Activated CD8-positive, alpha-beta T cell treated with anti-CD3 and anti-CD28 coated beads for 36 hours (primary cell): ENCODE results near the gene TPP1. TPM values are rescaled to one million over a fixed set of nuclear protein-coding genes. Genes with fewer than 3 reads are reported as not detected.

Source experiments
- ATAC-seq: fragments of 200-7000 bp; cut with Tn5 transposase; one replicate; pipeline ENCODE4 v1.10.0; 2021; ENCODE audit warnings: mild to moderate bottlenecking, moderate library complexity
- CTCF ChIA-PET: fragments of 350-600 bp; sonication (Branson Sonifier 250); formaldehyde crosslinking; loops from one replicate; lab custom pipeline; 2021; ENCODE audit warnings: antibody characterized with exemption; lab: Charles Lee
- POLR2A ChIA-PET: fragments of 350-600 bp; sonication (Branson Sonifier 250); formaldehyde crosslinking; loops from one replicate; lab custom pipeline; 2021; ENCODE audit warnings: antibody characterized with exemption; lab: Charles Lee
- DNase-seq: peaks from one replicate; pipeline ENCODE4 v3.0.0-alpha.2; 2020
- H3K27ac Mint-ChIP-seq: one replicate; pipeline ENCODE4 v1.8.0; 2021; ENCODE audit warnings: mild to moderate bottlenecking, mixed read lengths
- H3K27me3 Mint-ChIP-seq: one replicate; pipeline ENCODE4 v1.8.0; 2021; ENCODE audit warnings: mixed read lengths
- H3K36me3 Mint-ChIP-seq: one replicate; pipeline ENCODE4 v1.8.0; 2021; ENCODE audit warnings: low read depth, mixed read lengths
- H3K4me1 Mint-ChIP-seq: one replicate; pipeline ENCODE4 v1.8.0; 2021; ENCODE audit warnings: low read depth, mixed read lengths
- H3K4me3 Mint-ChIP-seq: one replicate; pipeline ENCODE4 v1.8.0; 2021; ENCODE audit warnings: mild to moderate bottlenecking, moderate library complexity, mixed read lengths
- H3K9me3 Mint-ChIP-seq: one replicate; pipeline ENCODE4 v1.8.0; 2021; ENCODE audit warnings: mixed read lengths
- CTCF ChIP-seq: fragments of 200-600 bp; IDR thresholded peaks from one replicate; pipeline ENCODE4 v1.8.0; 2022; ENCODE audit warnings: antibody characterized with exemption, mild to moderate bottlenecking
- intact Hi-C: fragments of 100-400 bp; cut with micrococcal nuclease; formaldehyde crosslinking; loops from one replicate; pipeline ENCODE4 v1.10.0; 2022
- total RNA-seq, 2 experiments: library from RNA; stranded (reverse); gene quantifications; one replicate each; pipeline ENCODE4 v1.2.3, GENCODE V29; 2021

Gene TPP1
- total RNA-seq, 2 experiments from 2014 or later: 28.1 to 31.4 TPM

- Mint-ChIP-seq H3K27ac (no peak overlapping the region), H3K4me3 (no peak overlapping the region), H3K9me3 (no peaks in the 10 kb centered on the region), H3K4me1 (peaks cover 5% of the 10 kb centered on the region), H3K36me3 (no peaks in the 10 kb centered on the region), H3K27me3 (peaks cover 9% of the 10 kb centered on the region)
- intact Hi-C loops: loop anchor here (10.0 kb wide), 1 partner anchor 49 kb away; the partner anchor contains the start of genes ILK and RRP8
- ATAC-seq (no peak), DNase-seq (no peak)
- ChIA-PET POLR2A (interaction anchor here (1.0 to 1.3 kb wide), 2 partner anchors 29 to 44 kb away, joined by 4 read pairs; partner anchors contain the start of gene MRPL17), CTCF (interaction anchor here (1.0 to 2.7 kb wide), 3 partner anchors 15 to 41 kb away, joined by 3 to 8 read pairs (median 5); partner anchors contain the start of genes MRPL17 and TAF10)
- TF ChIP-seq CTCF: no peak
Observed at GRCh38 chr11:6653656-6654055, 34.4 kb upstream of the TPP1 start.

GRCh38 chr11:6653097-6653496 lies 33.9 kb upstream of the TPP1 start:
- intact Hi-C loops: loop anchor here (10.0 kb wide), 1 partner anchor 48 kb away; the partner anchor contains the start of genes ILK and RRP8
- no peaks in the 10 kb centered on the region for H3K9me3 Mint-ChIP-seq
- H3K4me1 Mint-ChIP-seq: peaks cover 5% of the 10 kb centered on the region
- DNase-seq (no peak), ATAC-seq (no peak)
- ChIA-PET POLR2A (interaction anchor here (1.0 to 1.4 kb wide), 4 partner anchors 18 to 44 kb away, joined by 3 to 4 read pairs (median 4); partner anchors contain the start of gene MRPL17), CTCF (interaction anchor here (1.0 to 2.7 kb wide), 4 partner anchors 11 to 41 kb away, joined by 3 to 8 read pairs (median 4); partner anchors contain the start of genes MRPL17 and TAF10)
- no peak overlapping the region for H3K4me3 Mint-ChIP-seq
- peaks cover 9% of the 10 kb centered on the region for H3K27me3 Mint-ChIP-seq
- H3K27ac Mint-ChIP-seq: no peak overlapping the region
- H3K36me3 Mint-ChIP-seq: no peaks in the 10 kb centered on the region
- no peak for TF ChIP-seq CTCF

- H3K4me3 Mint-ChIP-seq: no peak overlapping the region
Observed at GRCh38 chr11:6652182-6652581, 33.0 kb upstream of the TPP1 start.

GRCh38 chr11:6650980-6651379 lies 31.8 kb upstream of the TPP1 start:
- ATAC-seq: peak; percentile 73
- Mint-ChIP-seq H3K4me3 (no peak overlapping the region), H3K27ac (no peak overlapping the region), H3K27me3 (no peaks in the 10 kb centered on the region), H3K36me3 (no peaks in the 10 kb centered on the region), H3K9me3 (no peaks in the 10 kb centered on the region), H3K4me1 (peaks cover 1% of the 10 kb centered on the region)
- POLR2A ChIA-PET: interaction anchor here (1.9 kb wide), 2 partner anchors 21 to 29 kb away, joined by 6 read pairs; no protein-coding TSS in a partner anchor
- no peak for TF ChIP-seq CTCF
- DNase-seq: peak; percentile 80
- intact Hi-C loops: loop anchor here (10.0 kb wide), 1 partner anchor 46 kb away; the partner anchor contains the start of genes ILK and RRP8
- CTCF ChIA-PET: interaction anchor here (1.2 to 1.5 kb wide), 2 partner anchors 22 to 33 kb away, joined by 3 to 7 read pairs; partner anchors contain the start of gene MRPL17

More at GRCh38 chr11:6652182-6652581, 33.0 kb upstream of the TPP1 start:
- no peaks in the 10 kb centered on the region for H3K36me3 Mint-ChIP-seq
- no peak for ATAC-seq
- intact Hi-C loops: loop anchor here (10.0 kb wide), 1 partner anchor 47 kb away; the partner anchor contains the start of genes ILK and RRP8
- peaks cover 5% of the 10 kb centered on the region for H3K4me1 Mint-ChIP-seq
- ChIA-PET CTCF (interaction anchor here (0.9 to 2.7 kb wide), 4 partner anchors 10 to 31 kb away, joined by 3 to 8 read pairs (median 4); partner anchors contain the start of gene MRPL17), POLR2A (interaction anchor here (1.2 to 1.4 kb wide), 2 partner anchors 17 to 21 kb away, joined by 3 read pairs; no protein-coding TSS in a partner anchor)
- H3K27me3 Mint-ChIP-seq: peaks cover 9% of the 10 kb centered on the region
- TF ChIP-seq CTCF: no peak
- no peaks in the 10 kb centered on the region for H3K9me3 Mint-ChIP-seq
- DNase-seq: no peak
- no peak overlapping the region for H3K27ac Mint-ChIP-seq
